CD4-positive, alpha-beta T cell treated with Interleukin-1 beta for 1 hour (primary cell): ENCODE data around the gene HK1.

Experiments used
- DNase-seq, 2 donors: peaks; one replicate each; pipeline ENCODE4 v3.0.0-alpha.2; 2020 to 2022

Gene HK1

DNA sequence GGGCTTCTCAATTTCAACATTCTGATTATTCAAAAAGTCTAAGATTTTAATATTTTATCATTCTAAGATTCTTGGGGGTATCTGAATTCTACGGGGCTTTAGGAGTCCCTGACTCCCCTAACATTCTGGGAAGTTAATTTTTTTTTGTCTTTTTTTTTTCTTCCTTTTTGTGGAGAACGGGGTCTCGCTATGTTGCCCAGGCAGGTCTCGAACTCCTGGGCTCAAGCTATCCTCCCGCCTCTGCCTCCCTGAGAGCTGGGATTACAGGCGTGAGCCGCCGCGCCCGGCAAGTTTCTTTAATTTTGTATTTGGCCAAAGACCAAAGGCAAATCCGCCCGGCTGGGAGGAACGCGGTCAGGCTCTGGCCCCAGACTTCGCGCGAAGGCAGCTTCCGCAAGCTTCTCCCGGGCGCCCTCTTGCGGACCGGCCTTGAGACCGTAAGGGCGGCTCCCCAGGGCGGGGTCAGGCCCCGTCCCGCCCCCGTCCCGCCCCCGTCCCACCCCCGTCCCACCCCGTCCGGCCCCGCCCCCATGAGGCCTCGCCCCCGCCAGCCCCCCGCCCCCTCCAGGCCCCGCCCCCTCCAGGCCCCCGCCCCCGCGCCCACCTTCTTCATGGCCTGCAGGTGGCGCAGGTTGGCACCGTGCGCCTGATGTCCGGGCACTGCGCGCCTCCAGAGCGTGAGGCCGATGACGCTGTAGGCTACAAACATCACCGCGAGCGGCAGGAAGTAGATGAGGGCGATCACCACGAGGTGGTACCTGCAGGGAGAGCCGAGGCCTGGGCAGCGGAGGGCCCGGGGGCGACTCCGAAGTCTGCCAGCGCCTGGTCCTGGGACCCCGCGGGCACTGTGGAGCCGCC, 130.3 kb downstream of the HK1 start:
- peak; percentile 92 for DNase-seq

DNA sequence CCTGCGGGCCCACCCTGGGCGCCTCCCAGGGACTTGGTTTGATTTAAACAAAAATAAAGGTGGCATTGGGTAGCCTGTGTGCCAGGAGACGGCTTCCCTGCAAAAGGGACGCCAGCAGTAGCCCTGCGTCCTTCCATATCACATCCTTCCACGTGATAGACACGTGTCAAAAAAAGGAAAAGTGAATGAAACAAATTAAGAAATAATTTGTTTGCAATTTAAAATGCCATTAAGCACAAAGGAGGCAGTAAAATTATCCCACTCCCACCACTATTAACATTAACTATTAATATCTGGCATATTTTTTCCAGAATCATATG, 130.8 kb downstream of the HK1 start:
- DNase-seq, result no peak

DNA sequence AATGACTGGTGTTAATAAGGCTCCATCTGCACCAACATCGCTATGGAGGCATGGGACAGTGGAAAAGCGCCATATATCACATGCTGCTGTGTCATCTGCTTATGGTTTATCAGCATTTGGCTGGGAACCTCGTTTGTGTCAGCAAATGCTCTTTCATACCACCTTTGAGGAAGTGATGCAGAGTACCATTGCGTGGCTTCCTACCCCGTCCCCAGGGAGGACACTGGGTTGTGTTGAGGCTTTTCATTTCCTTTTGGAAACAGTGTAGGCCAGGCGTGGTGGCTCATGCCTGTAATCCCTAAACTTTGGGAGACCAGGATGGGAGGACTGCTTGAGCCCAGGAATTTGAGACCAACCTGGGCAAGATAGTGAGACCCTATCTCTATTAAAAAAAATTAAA, 131.7 kb downstream of the HK1 start:
- DNase-seq, result peak in 1 of 2 donors; percentile 63

DNA sequence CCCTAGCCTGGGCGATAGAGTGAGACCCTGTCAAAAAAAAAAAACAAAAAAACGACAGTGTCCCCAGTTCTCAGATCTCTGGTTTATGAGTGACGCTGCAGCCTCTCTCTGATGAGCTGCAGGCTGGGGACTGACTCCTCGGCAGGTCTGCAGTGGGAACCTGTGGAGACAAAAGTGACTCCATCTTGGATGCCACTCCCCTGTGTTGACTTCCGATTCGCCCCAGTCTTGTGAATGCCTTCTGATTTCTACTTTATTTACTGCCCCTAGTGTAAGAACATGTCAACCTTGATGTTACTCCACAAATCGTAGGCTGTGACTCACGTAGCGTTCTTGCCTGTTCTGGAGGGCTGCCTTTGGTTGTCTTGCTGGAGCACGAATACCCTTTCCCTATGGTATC, 132.2 kb downstream of the HK1 start:
- no peak for DNase-seq

DNA sequence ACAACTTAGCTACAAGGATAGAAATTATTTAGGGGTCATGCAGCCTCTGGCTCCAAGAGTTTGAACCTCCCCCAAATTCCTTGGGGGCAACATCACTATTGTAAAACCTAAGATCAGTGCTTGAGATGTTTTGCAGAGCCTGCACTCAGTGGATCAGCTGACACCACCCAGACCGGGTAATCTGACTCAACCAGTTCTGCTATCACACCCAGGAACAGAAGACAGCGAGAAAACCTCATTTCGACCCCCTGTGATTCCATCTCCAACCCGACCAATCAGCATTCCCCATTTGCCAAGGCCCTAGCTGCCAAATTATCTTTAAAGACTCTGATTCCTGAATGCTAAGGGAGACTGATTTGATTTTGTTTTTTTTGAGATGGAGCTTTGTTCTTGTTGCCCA, 133.2 kb downstream of the HK1 start:
- DNase-seq, result no peak

DNA sequence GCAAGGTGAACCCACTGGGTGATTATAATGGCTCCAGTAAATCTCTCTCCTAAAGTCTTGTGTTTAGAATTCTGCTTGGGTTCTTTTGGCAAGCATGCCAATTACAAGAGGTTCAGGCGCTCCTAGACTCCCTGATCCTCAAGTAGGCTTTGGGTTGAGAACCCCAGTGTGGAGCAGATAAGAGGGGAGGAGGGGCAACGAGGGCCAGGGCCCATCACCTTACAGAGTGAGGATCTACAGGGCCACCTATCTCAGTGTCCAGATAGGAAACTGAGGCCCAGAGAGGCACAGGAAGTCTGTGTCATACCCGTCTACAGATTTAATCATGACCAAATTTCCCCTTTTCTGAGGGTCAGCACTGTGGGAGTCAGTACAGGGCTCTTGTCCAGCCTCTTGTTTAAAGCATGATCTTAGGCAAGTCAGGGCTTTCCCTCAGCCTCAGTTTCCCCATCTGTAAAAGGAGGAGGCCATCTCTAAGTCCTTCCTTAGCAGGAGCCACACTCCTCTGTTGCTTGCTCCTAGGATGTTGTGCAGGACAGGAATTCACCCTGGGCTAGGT, 134.0 kb downstream of the HK1 start:
- no peak for DNase-seq

DNA sequence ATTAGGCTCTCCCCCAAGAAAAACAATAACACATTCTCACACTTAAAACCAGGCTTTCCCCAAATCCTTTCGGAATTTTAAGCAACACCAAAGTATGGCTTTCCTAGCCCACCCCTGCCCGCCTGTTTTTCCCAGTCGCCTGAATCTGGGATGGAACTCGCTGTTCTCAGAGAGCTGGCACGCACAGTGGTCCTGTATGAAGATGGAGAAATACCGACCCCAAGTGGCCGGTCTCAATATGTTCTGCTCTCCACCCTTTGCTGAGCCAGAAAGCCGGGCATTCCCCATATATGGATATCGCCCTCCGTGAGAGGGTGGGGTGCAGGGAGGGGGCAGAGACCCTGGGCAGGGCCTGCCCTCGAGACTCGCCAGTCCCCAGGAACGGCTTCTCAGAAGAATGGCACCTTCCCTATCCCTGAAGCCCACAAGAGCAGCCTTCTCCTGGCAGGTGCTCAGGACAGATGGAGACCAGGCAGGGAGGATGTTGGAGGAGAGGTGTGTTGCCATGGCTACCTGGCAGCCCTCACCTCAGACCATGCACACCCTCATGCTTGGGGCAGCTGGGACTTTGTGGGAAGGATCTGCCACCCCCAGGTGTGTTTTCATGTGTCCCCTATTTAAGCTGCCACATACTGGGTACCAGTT, 135.0 kb downstream of the HK1 start:
- peak; percentile 35 to 40 for DNase-seq

DNA sequence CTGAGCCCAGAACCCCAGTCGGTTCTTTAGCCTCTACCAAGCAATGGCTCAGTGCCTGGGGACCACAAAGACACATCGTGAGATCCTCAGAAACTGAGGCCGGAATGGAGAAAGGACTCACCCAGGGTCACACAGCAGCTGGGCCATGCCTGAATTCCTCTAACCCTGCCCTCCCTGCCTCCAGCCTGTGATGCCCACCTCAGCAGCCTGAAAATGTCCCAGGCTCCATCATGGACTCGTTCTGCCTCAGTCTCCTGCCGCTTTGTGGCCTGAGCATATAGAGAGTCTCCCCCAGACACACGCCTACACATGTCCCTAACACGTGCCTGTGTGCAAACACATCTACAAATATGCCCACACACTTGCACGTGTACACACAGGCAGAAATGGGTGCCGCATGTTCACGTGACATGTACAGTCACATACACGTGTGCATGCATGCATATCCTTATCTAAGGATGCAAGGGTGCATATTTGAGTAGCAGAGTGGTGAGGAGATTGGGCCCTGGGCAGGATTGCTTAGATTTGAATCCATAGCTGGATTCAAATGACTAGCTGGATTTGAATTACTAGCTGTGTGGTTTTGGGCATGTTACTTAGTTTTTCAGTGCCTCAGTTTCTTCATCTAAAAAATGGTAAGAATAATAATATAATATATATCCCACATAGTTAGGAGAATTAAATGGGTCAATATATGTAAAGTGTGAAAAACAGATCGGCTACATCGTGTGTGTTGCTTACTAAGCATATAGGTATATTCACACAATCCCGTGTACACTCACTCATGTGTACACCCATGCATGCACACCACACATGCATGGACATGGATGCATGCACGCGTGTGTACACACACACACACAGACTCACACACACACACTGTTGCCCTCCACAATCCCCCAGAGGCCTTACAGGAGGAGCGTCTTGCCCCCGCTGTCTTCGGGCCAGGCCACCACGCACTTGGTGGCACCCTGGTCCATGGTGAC, 136.0 kb downstream of the HK1 start:
- DNase-seq, result no peak

DNA sequence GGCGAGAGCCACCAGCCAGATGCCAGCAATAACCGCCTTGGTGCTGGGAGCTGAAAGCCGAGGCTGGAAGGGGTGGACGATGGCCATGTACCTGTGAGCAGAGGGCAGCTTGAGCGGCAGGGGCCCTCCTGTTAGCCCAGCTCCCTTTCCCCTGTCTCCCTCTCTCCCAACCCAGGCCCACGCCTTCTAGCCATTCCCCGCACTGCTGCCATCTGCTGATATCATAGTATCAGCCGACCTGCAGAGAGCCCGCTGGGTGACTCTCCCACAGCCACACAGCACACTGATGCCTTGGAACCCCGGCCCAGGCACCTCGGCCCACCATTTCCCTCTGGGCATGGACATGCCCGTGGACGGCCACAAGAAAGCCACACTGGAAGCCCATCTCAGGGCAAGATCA, 136.8 kb downstream of the HK1 start:
- no peak for DNase-seq

DNA sequence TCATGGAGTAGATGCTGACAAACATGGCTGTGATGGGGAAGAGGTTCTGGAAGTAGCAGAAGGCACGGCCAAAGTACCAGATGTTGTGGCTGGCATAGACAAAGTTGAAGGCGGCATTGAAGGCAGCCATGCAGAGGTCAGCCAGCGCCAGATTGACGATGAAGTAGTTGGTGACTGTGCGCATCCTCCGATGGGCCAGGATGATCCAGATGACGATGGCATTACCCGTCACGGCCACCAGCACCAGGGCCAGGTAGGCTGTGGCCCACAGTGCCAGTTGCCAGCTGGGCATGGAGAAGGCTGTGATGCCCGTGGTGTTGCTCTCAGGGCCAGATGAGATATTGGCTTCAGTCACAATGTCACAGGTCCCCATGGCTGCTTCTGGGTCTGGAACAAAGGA, 137.7 kb downstream of the HK1 start:
- DNase-seq, result no peak

DNA sequence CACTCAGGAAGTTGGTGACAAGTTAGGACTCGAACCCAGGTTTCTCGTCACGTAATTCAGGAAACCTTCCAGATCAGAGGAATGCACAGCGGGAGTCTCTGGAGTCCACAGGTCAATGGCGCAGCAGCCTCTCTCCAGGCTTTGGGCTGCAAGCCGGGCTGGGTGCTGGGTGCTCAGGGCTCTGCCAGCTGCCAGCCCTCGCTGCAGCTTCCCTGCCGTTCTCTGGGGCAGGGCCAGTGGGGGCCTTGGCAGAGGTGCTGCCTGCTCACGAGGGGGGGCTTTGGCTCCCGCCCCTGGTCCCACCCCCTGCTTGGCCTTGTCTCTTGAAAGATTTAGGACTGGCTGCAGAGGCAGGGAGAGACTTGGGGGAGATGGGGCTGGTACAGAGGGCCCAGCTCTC, 138.4 kb downstream of the HK1 start, which contains the start of gene TACR2:
Gene TACR2 (minus strand): TSS at position 224 of the 400 bp plus-strand sequence. CDS start 595 bp downstream, outside the sequence.
- no peak for DNase-seq

DNA sequence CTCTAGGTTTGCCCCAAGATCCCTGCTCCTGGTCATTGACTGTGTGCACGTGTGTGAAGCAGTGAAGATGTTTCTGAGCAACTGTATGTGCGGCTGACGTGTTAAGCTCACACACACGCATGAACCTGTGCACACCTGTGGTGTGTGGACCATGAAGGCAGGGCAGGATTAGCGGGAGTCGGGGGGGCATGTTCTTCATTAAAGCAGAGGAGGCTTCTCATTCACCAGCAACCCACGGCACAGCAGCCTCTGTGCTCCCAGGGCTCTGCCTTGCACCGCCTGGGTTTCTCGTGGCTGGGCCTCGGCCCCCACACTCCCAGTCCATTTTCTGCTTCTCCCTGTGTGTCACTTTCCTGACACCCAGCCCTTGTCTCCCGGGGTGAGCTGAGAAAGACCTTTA, 139.2 kb downstream of the HK1 start:
- no peak for DNase-seq

DNA sequence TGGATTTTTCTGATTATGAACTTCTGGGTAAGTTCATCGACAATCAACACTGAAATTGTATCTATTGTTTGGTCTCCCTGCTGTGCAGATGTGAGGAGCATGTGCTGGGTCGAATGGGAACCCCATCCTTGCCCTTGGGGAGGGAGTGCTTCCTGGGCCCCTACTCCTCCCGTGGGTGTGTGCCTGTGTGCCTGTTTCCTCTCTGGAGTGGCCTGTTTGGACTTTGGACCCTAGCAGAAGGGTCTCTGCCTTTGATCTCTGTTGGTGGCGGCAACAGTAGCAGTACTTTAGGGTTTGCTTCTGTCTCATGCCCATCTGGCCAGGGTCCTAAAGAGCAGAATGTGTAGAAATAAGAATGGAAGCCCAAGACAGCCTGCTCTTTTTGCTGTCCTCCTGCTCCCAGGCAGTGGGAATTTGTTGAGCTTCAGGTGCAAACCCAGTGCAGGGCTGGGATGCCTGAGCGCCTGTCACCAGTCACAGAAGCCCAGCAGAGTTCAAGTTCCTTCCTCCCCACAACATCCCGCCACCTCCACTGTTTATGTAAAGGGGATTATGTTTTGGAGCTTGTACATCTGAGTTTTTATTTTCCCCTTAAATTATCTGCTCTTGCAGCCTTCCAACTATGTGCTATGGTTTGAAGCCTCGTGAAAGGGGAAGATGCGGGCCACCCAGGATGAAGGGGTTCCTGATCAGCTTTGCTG, 139.9 kb downstream of the HK1 start:
- DNase-seq, result no peak

DNA sequence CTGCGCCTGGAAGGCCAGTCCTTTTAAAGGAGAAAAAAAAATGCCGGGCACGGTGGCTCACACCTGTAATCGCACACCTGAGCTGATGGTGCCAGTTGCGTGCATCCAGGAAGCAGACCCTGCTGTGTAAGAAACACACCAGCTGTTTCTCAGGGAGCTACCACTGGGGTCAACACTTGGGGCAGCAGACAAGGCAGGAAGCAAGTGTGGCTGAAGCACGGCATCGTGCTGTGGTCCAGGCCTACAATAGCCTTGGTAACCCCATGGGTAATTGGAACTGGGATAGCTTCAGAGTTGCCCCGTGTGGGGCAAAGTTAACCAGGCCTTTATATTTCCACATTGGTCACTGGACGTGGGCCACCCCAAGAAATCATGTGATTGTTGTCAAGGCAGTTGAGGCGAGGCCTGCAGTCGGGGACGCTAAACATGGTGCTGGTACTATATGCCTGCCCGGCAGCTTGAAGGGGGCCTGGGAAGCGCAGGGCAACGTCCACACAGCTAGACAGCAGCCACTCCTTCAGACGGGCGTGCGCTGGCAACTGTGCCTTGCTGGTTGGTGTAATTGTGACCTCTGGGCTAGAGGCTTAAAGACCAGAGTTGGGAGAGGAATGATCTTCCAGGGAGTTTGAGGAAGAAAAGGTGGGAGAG, 140.9 kb downstream of the HK1 start:
- DNase-seq, result no peak

DNA sequence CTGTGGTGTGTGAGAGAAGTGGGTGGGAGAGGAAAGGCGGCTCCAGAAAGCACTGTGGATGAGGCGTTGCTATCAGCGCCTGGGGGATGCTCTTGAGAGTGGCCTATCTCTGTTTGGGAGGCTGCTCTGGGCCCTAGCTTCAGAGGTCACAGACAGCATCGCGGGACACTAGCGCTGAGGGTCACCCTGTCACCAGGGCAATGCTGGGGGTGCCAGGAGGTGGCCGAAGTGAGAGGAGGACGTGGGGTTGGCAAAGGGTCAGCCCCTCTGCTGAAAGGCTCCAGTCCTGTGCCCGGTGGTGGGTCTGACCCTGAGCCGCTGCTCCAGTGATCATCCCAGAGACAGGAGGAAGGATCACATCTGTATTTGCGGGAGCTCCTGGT, 141.4 kb downstream of the HK1 start:
- DNase-seq, result no peak

DNA sequence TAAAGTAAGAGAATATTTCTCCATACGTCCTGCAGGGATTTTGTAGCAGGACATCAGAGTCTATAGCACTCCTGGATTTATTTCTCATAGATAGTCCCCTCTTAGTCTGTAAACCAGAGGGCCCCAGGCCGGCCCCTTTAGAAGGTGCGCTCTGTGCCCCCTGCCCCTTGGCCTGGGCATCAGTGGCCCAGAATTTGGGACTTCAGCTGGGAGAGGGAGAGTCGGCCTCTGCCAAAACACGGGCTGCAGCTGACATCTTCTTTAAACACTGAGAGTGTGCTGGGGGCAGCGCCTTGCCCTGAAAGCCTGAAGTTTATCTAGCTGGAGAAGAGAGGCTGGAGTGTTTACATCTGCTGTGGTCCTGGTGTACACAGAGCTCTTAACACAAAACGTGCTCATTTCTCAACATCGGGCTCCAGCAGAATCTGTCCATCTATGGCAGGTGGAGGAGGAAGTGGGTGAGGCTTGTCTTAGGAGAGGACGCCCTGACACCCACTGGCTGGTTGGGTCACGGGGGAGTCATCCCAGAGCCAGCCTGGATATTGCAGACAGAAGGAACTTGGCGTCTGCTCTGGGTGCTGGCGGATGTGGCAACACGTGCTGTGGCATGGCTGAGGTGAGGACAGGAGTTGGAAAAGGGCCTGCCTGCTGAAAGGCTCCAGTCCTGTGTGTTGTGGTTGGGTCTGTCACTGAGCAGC, 143.5 kb downstream of the HK1 start:
- no peak for DNase-seq

DNA sequence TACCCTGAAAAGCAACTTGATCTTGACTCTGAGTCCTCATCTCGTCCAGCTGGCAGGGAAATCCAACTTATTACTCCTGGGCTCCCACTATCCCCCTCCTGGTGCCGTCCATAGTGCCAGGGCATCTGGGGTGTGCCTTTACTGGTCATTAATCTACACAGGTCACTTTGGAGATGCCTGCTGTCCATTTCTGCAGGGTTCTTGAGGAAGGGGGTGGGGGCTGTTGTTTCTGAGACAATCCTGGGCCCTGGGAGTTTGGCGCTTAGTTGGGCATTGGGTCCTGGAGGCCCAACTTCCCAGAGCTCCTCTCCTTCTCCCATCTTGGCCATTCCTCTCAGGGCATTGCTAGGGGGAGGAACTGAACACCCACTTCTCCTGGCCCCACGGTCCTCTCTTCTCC, 144.4 kb downstream of the HK1 start:
- DNase-seq, result no peak

DNA sequence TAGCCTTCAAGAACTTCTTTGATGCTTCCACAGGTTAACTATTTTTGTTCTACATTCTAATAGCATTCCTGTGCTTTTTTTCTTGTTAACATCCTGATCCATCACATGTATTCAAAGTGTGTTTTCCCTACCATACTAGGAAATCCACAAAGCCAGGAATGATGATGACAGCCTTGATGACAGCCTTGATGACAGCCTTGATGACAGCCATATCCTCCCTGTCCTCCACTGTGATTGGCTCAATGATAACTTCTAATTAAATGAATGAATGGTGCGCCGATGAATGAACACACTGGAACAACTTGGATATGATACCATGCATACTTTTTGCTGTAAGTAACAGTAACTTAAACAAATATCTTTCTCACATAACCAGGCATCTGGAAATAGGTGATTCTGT, 146.7 kb downstream of the HK1 start:
- no peak for DNase-seq

DNA sequence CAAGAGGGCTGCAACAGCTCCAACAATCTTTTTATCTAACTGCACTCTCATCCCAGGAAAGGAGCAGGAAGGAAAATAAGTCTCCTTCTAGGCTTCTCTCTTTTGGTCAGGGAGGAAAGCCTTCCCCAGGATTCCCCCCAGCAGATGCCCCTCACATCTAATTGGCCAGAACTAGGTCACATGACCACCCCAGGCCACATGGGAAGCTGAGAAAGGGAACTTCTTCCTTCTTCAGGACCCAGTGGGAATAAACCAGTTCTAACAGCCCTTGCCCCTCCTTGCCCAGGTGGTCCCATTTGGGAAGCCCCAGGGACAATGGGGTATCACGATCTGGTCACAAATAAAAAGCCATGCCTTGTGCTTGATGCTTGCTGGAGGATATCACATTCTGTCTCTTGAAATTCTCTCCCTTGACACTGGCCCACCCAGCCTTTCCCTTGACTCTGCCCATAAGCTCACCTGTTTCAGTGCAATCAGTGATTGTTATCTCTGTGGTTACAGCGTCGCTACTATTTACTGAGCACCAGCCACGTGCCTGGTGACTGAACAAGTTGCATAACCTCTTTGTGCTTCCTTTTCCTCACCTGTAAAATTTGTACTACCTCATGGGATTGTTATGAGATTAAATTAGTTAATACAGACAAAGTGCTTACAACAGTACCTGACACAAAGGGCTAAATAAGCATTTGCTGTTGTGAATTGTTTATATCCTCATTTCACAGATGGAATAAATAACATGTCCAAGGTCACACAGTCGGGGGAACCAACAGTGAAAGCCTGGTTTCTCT, 147.4 kb downstream of the HK1 start:
- DNase-seq, result peak; percentile 61 to 75

DNA sequence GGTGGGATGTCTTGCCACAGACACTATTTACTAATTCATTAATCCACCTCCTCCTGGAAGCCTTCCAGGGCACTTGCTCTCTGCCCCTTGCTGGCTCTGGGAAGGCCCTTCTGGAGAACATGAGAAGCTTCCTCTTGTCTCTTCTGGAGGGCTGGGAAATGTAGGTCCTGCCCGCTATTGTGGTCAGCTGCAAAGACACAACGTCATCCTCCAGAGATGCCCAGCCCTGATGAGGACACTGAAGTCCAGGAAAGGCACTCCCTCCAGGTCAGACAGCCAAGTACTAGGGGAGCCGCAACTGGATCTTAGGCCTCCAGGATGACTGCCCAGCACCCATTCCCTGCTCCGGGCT, 148.1 kb downstream of the HK1 start:
- DNase-seq, result no peak

DNA sequence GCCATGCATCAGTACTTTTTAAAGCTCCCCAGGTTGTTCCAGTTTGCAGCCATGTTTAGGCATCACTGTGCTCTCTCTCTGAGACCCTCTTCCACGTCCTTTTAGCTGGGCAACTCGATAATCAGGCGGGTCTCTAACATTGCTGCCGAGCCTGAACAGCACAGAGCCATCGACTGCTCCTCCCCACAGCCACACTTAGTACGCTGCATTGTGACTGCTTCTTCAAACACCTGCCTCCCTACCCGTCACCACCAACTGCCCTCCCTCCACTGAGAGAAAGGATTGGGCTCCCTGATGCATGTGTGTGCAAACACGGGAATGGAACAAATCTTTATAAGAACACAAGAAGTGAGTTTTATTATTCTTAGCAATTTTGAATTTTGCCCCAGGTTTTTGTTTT, 149.9 kb downstream of the HK1 start:
- no peak for DNase-seq
